Inflammatory macrophage treated with lipopolysaccharide for 1 hour (primary cell): ENCODE results near the gene BRD2.

Source experiments
- DNase-seq, 2 donors: peaks; one replicate each; pipeline ENCODE4 v3.0.0-alpha.2; 2020 to 2022

BRD2 gene

GRCh38 chr6:32950010-32950409 lies 18.4 kb upstream of the BRD2 start:
- no peak for DNase-seq

GRCh38 chr6:32950449-32950848 lies 17.9 kb upstream of the BRD2 start:
- no peak for DNase-seq

- peak; percentile 99 to 100 for DNase-seq
Observed at GRCh38 chr6:32952817-32953739, 15.3 kb upstream of the BRD2 start, which contains the start of gene HLA-DMA. Gene HLA-DMA, minus strand, starts transcription at chr6:32953097. Its CDS starts 61 bp downstream, at chr6:32953036.

GRCh38 chr6:32953775-32954174 lies 14.6 kb upstream of the BRD2 start:
- no peak for DNase-seq

GRCh38 chr6:32954267-32954666 lies 14.1 kb upstream of the BRD2 start:
- no peak for DNase-seq

GRCh38 chr6:32954986-32955802 lies 13.2 kb upstream of the BRD2 start:
- no peak for DNase-seq

GRCh38 chr6:32956176-32956575 lies 12.2 kb upstream of the BRD2 start:
- DNase-seq: no peak

- no peak for DNase-seq
Observed at GRCh38 chr6:32960563-32960962, 7.8 kb upstream of the BRD2 start.

- no peak for DNase-seq
Observed at GRCh38 chr6:32962213-32962826, 6.1 kb upstream of the BRD2 start.

- no peak for DNase-seq
Observed at GRCh38 chr6:32963866-32964265, 4.5 kb upstream of the BRD2 start.

GRCh38 chr6:32964776-32965175 lies 3.6 kb upstream of the BRD2 start:
- no peak for DNase-seq

GRCh38 chr6:32967151-32968091 lies 973 bp upstream of the BRD2 start:
- DNase-seq: peak in 1 of 2 donors; percentile 30

- peak; percentile 80 to 93 for DNase-seq
Observed at GRCh38 chr6:32968867-32969684, 682 bp downstream of the BRD2 start.

GRCh38 chr6:32969685-32970412 lies 1.5 kb downstream of the BRD2 start:
- peak; percentile 84 to 91 for DNase-seq

GRCh38 chr6:32970413-32971241 lies 2.2 kb downstream of the BRD2 start:
- peak; percentile 86 to 91 for DNase-seq

GRCh38 chr6:32971242-32971580 lies 2.8 kb downstream of the BRD2 start:
- DNase-seq: no peak

GRCh38 chr6:32971581-32972352 lies 3.4 kb downstream of the BRD2 start:
- peak; percentile 100 for DNase-seq

- DNase-seq: peak; percentile 55 to 61
Observed at GRCh38 chr6:32972353-32973143, 4.2 kb downstream of the BRD2 start.
